Tibial artery (tissue), 4 donors: Measurements from ENCODE around the gene MTNR1A.
"Not testable (repeated sequence)": the region's sequence is repeated elsewhere in the genome, so short reads cannot be mapped to it uniquely, and the experiment has no call there.

ENCODE experiments used
- DNase-seq, 2 donors: peaks; one replicate each; pipeline ENCODE4 v3.0.0-alpha.2; 2019
- H3K27ac ChIP-seq, 2 donors: fragments of 200-600 bp; sonication (generic) in 1 of 2; 1 replicate in 1 of 2; 2 replicates in 1 of 2; pipeline ENCODE4 v1.5.1; 2018 to 2019; ENCODE audit warnings: mild to moderate bottlenecking in 1 of 2
- H3K27me3 ChIP-seq, 2 donors: fragments of 200-600 bp; sonication (generic) in 1 of 2; one replicate each; pipeline versions ENCODE4 v1.5.1 to v1.6.0; 2016 to 2019
- H3K36me3 ChIP-seq, 3 donors: fragments of 200-600 bp; sonication (generic) in 2 of 3; one replicate each; pipeline ENCODE4 v1.5.1; 2016 to 2019; ENCODE audit warnings: mild to moderate bottlenecking in 2 of 3
- H3K4me1 ChIP-seq, 4 donors: fragments of 200-600 bp; sonication (generic) in 2 of 4; 1 replicate in 3 of 4; 2 replicates in 1 of 4; pipeline ENCODE4 v1.5.1; 2016 to 2019
- H3K4me3 ChIP-seq, 2 donors: fragments of 200-600 bp; sonication (generic) in 1 of 2; 1 replicate in 1 of 2; 2 replicates in 1 of 2; pipeline ENCODE4 v1.5.1; 2018 to 2019; ENCODE audit warnings: mild to moderate bottlenecking in 2 of 2
- H3K9me3 ChIP-seq, 3 donors: fragments of 200-600 bp; sonication (generic) in 1 of 3; one replicate each; pipeline ENCODE4 v1.5.1; 2016 to 2019
- intact Hi-C: fragments of 100-400 bp; cut with DNase I; formaldehyde crosslinking; loops from one replicate; pipeline ENCODE4 v1.15.0; 2023; ENCODE audit warnings: low total_unique reads
- TF ChIP-seq, protein P1 (sequence below), 2 experiments: fragments of 200-600 bp in 1 of 2; fragments of 450-650 bp in 1 of 2; IDR thresholded peaks; one replicate each; pipeline ENCODE4 v1.5.1; 2017 to 2019; ENCODE audit warnings: antibody characterized with exemption in 2 of 2, mild to moderate bottlenecking in 1 of 2, moderate library complexity in 1 of 2

Gene MTNR1A

DNA sequence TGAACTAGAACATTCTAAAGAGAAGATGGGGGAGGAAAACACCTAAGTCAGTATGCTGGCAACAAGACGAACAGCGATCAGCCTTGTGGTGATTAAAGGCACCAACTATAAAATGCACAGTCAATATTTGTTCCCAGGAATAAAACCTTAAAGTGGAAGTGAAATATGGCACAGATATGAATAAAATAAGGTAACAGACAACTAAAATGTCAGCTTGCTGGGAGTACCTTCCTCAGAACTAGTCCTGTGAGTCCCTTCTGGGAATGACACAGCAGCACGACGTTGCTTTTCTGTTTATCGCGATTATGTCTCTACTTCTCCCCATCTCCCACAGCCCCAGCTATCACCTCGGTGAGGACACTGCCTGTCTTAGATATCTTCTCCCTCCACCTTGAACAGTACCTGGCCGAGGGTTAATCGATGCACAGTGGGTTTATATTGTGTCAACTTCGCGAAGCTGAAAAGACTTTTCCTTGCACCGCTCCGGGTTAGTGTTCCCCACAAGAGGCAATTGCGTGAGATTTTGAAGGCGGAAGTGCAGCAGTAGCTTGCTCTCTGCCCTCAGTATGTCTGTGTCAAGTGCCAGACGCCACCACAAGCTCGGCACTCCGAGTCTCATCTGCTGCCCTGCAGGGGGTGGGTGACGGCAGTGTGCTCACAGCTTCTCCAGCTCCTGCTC, 17.4 kb downstream of the MTNR1A start:
- TF ChIP-seq, protein P1, sequence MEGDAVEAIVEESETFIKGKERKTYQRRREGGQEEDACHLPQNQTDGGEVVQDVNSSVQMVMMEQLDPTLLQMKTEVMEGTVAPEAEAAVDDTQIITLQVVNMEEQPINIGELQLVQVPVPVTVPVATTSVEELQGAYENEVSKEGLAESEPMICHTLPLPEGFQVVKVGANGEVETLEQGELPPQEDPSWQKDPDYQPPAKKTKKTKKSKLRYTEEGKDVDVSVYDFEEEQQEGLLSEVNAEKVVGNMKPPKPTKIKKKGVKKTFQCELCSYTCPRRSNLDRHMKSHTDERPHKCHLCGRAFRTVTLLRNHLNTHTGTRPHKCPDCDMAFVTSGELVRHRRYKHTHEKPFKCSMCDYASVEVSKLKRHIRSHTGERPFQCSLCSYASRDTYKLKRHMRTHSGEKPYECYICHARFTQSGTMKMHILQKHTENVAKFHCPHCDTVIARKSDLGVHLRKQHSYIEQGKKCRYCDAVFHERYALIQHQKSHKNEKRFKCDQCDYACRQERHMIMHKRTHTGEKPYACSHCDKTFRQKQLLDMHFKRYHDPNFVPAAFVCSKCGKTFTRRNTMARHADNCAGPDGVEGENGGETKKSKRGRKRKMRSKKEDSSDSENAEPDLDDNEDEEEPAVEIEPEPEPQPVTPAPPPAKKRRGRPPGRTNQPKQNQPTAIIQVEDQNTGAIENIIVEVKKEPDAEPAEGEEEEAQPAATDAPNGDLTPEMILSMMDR (IDR thresholded peaks at IDR 0.05) = no peak
- Histone ChIP-seq H3K9me3 (peaks cover 0 to 6% (median 0%) of the 10 kb centered on the region in 3 donors), H3K4me3 (no peak overlapping the region), H3K27me3 (no peaks in the 10 kb centered on the region), H3K36me3 (no peaks in the 10 kb centered on the region), H3K27ac (no peak overlapping the region), H3K4me1 (no peaks in the 10 kb centered on the region)
- intact Hi-C loops = no loop called here
- DNase-seq = no peak

DNA sequence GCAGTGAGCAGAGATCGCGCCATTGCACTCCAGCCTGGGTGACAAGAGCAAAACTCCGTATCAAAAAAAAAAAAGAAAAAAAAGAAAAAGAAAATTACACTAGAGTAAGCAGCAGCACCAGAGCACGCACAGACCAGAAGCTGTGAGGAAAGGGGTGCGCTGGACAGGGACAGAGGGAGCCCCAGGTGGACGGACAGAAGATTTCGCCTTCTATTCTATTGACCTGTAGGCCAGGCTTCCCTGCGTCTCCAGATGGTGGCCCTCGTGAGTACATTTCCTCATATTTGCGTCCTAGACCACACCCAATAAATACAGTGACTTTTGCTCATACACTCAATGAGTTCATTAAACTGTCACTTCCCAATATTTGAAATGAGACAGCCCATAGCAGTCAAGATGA, 19.1 kb downstream of the MTNR1A start:
- TF ChIP-seq, protein P1 (IDR thresholded peaks at IDR 0.05) = no peak
- Histone ChIP-seq H3K36me3 (no peaks in the 10 kb centered on the region), H3K27ac (no peak overlapping the region), H3K4me1 (no peaks in the 10 kb centered on the region), H3K9me3 (peaks cover 0 to 6% (median 0%) of the 10 kb centered on the region in 3 donors), H3K27me3 (no peaks in the 10 kb centered on the region), H3K4me3 (no peak overlapping the region)
- intact Hi-C loops = no loop called here
- no peak for DNase-seq

DNA sequence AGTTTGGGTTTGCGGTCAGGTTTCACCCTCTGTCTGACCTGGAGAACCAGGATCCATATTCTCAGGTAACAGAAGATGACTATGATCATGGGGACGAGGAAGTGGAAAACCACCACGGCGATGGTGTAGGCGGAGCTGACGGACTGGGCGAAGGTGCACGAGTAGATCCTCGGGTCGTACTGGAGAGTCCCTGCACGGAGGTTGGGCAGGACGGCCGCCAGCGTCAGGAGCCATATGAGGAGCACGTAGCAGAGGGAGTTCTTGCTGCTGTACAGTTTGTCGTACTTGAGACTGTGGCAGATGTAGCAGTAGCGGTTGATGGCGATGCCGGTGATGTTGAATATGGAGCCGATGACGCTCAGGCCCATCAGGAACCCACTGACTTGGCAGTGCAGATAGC, 21.3 kb downstream of the MTNR1A start:
- TF ChIP-seq, protein P1 (IDR thresholded peaks at IDR 0.05) = no peak
- Histone ChIP-seq H3K27me3 (no peaks in the 10 kb centered on the region), H3K9me3 (no peaks in the 10 kb centered on the region), H3K27ac (no peak overlapping the region), H3K36me3 (no peaks in the 10 kb centered on the region), H3K4me1 (no peaks in the 10 kb centered on the region), H3K4me3 (no peak overlapping the region)
- DNase-seq = no peak
- intact Hi-C loops = no loop called here

DNA sequence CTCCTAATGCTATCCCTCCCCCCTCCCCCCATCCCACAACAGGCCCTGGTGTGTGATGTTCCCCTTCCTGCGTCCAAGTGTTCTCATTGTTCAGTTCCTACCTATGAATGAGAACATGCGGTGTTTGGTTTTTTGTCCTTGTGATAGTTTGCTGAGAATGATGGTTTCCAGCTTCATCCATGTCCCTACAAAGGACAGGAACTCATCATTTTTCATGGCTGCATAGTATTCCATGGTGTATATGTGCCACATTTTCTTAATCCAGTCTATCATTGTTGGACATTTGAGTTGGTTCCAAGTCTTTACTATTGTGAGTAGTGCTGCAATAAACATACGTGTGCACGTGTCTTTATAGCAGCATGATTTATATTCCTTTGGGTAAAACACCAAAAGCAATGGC, 31.4 kb downstream of the MTNR1A start:
- intact Hi-C loops, H3K4me1 ChIP-seq, H3K4me3 ChIP-seq, H3K27ac ChIP-seq, H3K36me3 ChIP-seq, DNase-seq, H3K27me3 ChIP-seq, H3K9me3 ChIP-seq: not testable (repeated sequence)

DNA sequence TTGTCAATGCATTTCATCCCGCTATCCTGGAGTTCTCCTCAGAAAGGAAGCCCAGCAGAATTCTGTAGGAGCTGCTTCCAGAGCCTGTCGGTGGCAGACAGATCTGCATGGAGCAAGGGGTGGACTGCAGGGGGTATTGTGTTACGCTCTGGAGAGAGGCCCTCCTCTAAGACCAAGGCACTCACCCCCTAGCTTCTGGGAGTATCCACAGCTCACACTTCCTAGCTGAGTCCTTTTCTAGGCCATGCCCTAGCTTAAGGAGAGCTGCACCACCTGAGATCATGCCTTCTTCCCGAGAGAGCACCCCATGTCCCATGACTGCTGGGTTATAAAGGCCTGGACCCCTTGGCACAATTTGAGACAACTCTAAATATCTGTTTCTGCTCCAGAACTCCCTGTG, 39.1 kb downstream of the MTNR1A start:
- TF ChIP-seq, protein P1 (IDR thresholded peaks at IDR 0.05) = no peak
- intact Hi-C loops = no loop called here
- no peaks in the 10 kb centered on the region for H3K9me3 ChIP-seq
- no peaks in the 10 kb centered on the region for H3K4me1 ChIP-seq
- no peaks in the 10 kb centered on the region for H3K27me3 ChIP-seq
- no peak overlapping the region for H3K4me3 ChIP-seq
- no peaks in the 10 kb centered on the region for H3K36me3 ChIP-seq
- no peak for DNase-seq
- H3K27ac ChIP-seq = no peak overlapping the region

DNA sequence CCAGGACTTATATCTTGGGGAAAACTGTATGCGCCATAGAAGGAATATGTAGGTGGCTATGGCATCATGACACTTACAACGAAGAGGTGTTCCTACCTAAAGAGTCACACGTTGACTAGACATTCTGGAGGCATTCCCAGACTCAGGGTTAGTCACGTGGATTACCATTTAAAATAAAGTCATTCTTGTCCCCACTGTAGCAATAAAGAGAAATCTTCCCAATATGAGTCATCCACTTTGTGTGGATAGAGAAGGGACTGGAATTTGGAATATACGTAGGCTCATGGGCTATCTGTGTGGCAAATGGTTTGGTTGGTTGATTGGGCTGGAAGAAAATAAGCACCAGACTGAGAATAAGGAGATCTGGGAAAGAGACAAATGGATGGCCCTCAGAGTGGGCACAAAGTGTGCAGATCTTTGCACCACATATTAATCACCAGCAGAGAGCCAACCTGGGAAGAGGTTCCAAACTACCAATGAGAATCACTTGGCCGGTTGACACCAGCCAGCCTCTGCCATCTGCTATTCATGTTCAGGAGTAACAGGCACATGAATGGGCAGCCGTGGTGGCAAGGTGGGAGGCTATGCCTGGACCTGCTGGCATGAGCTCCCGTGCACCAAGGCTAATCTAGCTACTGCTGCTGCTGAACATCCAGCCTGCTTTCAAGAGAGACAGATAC, 41.0 kb downstream of the MTNR1A start:
- Histone ChIP-seq H3K27me3 (no peaks in the 10 kb centered on the region), H3K4me3 (no peak overlapping the region), H3K4me1 (no peaks in the 10 kb centered on the region), H3K27ac (no peak overlapping the region), H3K9me3 (peaks cover 0 to 10% (median 9%) of the 10 kb centered on the region in 3 donors), H3K36me3 (no peaks in the 10 kb centered on the region)
- TF ChIP-seq, protein P1 (IDR thresholded peaks at IDR 0.05) = no peak
- DNase-seq = no peak
- intact Hi-C loops = no loop called here

DNA sequence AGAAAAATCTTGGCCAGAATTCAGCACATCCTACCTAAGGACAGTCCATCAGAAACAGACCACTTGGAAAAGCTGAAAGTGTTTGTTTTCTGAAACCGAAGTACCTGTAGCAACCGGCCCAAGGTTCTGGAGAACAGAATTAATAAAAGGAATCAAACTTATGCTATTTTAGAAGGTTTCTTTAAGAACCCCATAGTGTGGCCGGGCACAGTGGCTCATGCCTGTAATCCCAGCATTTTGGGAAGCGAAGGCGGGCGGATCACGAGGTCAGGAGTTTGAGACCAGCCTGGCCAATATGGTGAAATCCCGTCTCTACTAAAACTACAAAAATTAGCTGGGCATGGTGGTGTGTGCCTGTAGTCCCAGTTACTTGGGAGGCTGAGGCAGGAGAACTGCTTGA, 50.6 kb downstream of the MTNR1A start:
- H3K4me1 ChIP-seq, intact Hi-C loops, H3K9me3 ChIP-seq, H3K4me3 ChIP-seq, H3K36me3 ChIP-seq, H3K27me3 ChIP-seq, H3K27ac ChIP-seq, DNase-seq: not testable (repeated sequence)
